ENCODE measurements around the gene SCUBE1. TPM values are rescaled to one million over a fixed set of nuclear protein-coding genes. Genes with fewer than 3 reads are reported as not detected.

The SCUBE1 gene
- total and polyA plus RNA-seq, 10 of the 15 experiments (the other 5 are each of a cell fraction or from before 2014, with no cell fraction given) = not detected

DNA sequence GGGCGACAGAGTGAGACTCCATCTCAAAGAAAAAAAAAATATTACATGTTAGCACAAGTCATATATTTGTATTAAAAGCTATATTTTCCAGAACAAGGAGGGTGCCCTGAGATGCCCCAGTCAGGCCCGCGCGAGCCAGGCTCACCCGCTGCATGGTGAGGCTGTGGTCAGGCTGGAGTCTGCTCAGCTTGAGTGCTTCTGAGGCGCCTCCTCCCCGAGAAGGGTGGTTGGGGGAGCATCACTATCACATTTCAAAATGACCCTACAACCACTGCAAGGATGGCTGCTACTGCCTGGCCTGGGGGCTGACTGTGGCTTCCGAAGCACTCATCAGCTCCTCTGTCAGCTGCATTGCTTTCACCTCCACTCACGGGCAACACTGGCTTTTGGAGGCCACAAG is 77.1 kb downstream of the SCUBE1 start:
- Histone ChIP-seq H3K36me3 (ENCODE audit: control insufficient read depth in 2 of 2, insufficient read depth in 2 of 2, low read length in 1 of 2) (no peaks in the 10 kb centered on the region), H3K79me2 (ENCODE audit: control insufficient read depth, insufficient read depth, low read length) (no peaks in the 10 kb centered on the region), H4K20me1 (ENCODE audit: control insufficient read depth, insufficient read depth) (no peaks in the 10 kb centered on the region), H3K4me1 (ENCODE audit: control insufficient read depth, insufficient read depth, low read length) (peaks cover 36% of the 10 kb centered on the region), H3K9me3 (replicated peaks; ENCODE audit: control insufficient read depth, insufficient read depth, low read length) (no peaks in the 10 kb centered on the region), H3K27me3 (replicated peaks in 1 of 2; ENCODE audit: control insufficient read depth in 2 of 2, insufficient read depth in 2 of 2, low read length in 1 of 2) (peaks cover 2 to 4% of the 10 kb centered on the region in 2 experiments; a peak in 3 of 4 replicates), H3K27ac (ENCODE audit: control insufficient read depth, insufficient read depth) (no peak overlapping the region), H3K4me2 (ENCODE audit: control insufficient read depth, insufficient read depth) (no peak overlapping the region), H3K9ac (ENCODE audit: control insufficient read depth, insufficient read depth, low read length) (no peak overlapping the region), H3K4me3 (no peak overlapping the region), H2AFZ (ENCODE audit: control insufficient read depth, low read depth, low read length) (no peak overlapping the region)
- BruUV-seq (replicated peaks) = no TSS peak
- in situ Hi-C loops (cut with MboI) = no loop called here
- FAIRE-seq (no peak), DNase-seq (ENCODE audit: low read depth, low spot score) (no peak), ATAC-seq (no peak)
- TF ChIP-seq NFIC (IDR thresholded peaks at IDR 0.05; ENCODE audit: low read depth, low read length) = no peak
- no peak for TF ChIP-seq SPI1 (IDR thresholded peaks at IDR 0.05; ENCODE audit: borderline replicate concordance, insufficient read depth, low read depth, low read length)
- TF ChIP-seq BMI1 (IDR thresholded peaks at IDR 0.05; ENCODE audit: borderline replicate concordance) = no peak
- TF ChIP-seq NR2C1 (IDR thresholded peaks at IDR 0.05) = no peak
- ChIA-PET POLR2A (no interaction called here), RAD21 (ENCODE audit: unreplicated experiment) (interaction anchor here (0.8 kb wide), 1 partner anchor 34 kb away, joined by 3 read pairs; no protein-coding TSS in a partner anchor), CTCF (interaction anchor here (0.5 to 1.5 kb wide), 2 partner anchors 34 to 339 kb away, joined by 3 to 4 read pairs; no protein-coding TSS in a partner anchor), SMC1A (ENCODE audit: uncharacterized antibody, unreplicated experiment) (interaction anchor here (1.0 to 1.8 kb wide), 2 partner anchors 9 to 32 kb away, joined by 3 to 4 read pairs; no protein-coding TSS in a partner anchor)
- 65% methylated on average over 9 of the region's 9 CpGs for WGBS (ENCODE audit: insufficient coverage, insufficient replicate concordance, low lambda C conversion rate, missing lambda C conversion rate)
- intact Hi-C loops (cut with micrococcal nuclease; ENCODE audit: unreplicated experiment) = no loop called here

DNA sequence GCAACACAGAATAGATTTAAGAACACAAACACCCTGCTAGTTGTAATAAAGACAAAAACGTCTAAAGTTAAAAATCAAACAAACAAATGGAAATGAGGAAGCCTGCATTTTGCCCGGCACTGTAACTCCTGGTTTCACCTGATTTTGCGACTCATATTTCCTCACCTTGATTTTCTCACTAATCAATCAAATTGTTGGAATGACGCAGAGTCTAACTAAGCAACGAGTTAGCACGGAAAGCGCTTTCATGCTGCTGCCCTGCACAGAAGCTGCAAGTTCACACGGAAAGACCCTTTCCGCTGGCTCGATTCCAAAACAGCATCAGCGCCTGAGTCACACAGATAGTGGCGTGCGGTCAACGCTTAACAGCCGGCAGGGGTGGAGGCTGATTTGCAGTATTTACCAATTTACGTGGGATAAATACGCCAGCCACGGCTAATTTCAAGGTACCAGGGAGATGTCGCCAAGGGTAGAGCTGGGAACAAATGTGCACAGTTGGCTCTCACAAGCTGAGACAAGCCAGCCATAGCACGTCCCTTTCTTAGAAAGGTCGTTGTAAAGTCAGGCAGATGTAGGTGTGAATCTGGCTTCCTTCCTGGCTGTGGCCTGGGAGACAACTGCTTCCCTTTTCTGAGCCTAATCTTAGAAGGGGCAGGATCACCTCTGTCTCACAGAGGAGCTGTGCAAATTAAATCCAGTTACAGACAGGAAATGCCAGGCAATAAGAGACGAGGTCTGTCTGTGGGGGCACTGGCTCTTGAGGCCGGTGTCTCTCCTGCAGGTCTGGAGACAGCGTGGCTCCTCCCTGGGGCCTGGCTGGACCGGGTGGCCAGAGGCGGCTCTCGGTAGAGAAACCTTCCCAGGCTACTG is 79.3 kb downstream of the SCUBE1 start:
- Histone ChIP-seq H3K4me3 (peak overlapping the region; percentile 12; the same call in 1 of the 2 replicates), H3K27me3 (replicated peaks in 1 of 2; ENCODE audit: control insufficient read depth in 2 of 2, insufficient read depth in 2 of 2, low read length in 1 of 2) (peaks cover 2 to 4% of the 10 kb centered on the region in 2 experiments; a peak in 3 of 4 replicates), H3K9me3 (replicated peaks; ENCODE audit: control insufficient read depth, insufficient read depth, low read length) (no peaks in the 10 kb centered on the region), H3K9ac (ENCODE audit: control insufficient read depth, insufficient read depth, low read length) (peak overlapping the region; percentile 24), H2AFZ (ENCODE audit: control insufficient read depth, low read depth, low read length) (peak overlapping the region; percentile 89), H3K4me2 (ENCODE audit: control insufficient read depth, insufficient read depth) (peak overlapping the region; percentile 96), H3K79me2 (ENCODE audit: control insufficient read depth, insufficient read depth, low read length) (no peaks in the 10 kb centered on the region), H3K4me1 (ENCODE audit: control insufficient read depth, insufficient read depth, low read length) (peaks cover 29% of the 10 kb centered on the region), H4K20me1 (ENCODE audit: control insufficient read depth, insufficient read depth) (no peaks in the 10 kb centered on the region), H3K36me3 (ENCODE audit: control insufficient read depth in 2 of 2, insufficient read depth in 2 of 2, low read length in 1 of 2) (no peaks in the 10 kb centered on the region), H3K27ac (ENCODE audit: control insufficient read depth, insufficient read depth) (peak overlapping the region; percentile 77)
- FAIRE-seq = peak; percentile 96
- in situ Hi-C loops (cut with MboI) (no loop called here), intact Hi-C loops (cut with micrococcal nuclease; ENCODE audit: unreplicated experiment) (no loop called here)
- SMC1A ChIA-PET (ENCODE audit: uncharacterized antibody, unreplicated experiment) = interaction anchor here (0.9 to 1.6 kb wide), 2 partner anchors 16 to 82 kb away, joined by 3 to 4 read pairs; no protein-coding TSS in a partner anchor
- POLR2A ChIA-PET = no interaction called here
- peak; percentile 87 for ATAC-seq
- CTCF ChIA-PET = interaction anchor here (0.7 to 2.3 kb wide), 7 partner anchors 9 to 124 kb away, joined by 3 to 16 read pairs (median 3); no protein-coding TSS in a partner anchor
- RAD21 ChIA-PET (ENCODE audit: unreplicated experiment) = interaction anchor here (1.2 kb wide), 1 partner anchor 82 kb away, joined by 3 read pairs; no protein-coding TSS in a partner anchor
- 5% methylated on average over 27 of the region's 27 CpGs for WGBS (ENCODE audit: insufficient coverage, insufficient replicate concordance, low lambda C conversion rate, missing lambda C conversion rate)
- no TSS peak for BruUV-seq (replicated peaks)
- peak; percentile 85 for DNase-seq (ENCODE audit: low read depth, low spot score)
- TF ChIP-seq, protein P1, sequence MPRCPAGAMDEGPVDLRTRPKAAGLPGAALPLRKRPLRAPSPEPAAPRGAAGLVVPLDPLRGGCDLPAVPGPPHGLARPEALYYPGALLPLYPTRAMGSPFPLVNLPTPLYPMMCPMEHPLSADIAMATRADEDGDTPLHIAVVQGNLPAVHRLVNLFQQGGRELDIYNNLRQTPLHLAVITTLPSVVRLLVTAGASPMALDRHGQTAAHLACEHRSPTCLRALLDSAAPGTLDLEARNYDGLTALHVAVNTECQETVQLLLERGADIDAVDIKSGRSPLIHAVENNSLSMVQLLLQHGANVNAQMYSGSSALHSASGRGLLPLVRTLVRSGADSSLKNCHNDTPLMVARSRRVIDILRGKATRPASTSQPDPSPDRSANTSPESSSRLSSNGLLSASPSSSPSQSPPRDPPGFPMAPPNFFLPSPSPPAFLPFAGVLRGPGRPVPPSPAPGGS (IDR thresholded peaks at IDR 0.05; ENCODE audit: borderline replicate concordance, insufficient read depth, low read depth, low read length, poor library complexity, severe bottlenecking) = peak; percentile 25
- 0 out of 2 replicates have a peak, but pooled peaks have one; percentile 22 for TF ChIP-seq MYB (IDR thresholded peaks at IDR 0.05; ENCODE audit: borderline replicate concordance, low read depth, low read length)
- TF ChIP-seq, protein P2, sequence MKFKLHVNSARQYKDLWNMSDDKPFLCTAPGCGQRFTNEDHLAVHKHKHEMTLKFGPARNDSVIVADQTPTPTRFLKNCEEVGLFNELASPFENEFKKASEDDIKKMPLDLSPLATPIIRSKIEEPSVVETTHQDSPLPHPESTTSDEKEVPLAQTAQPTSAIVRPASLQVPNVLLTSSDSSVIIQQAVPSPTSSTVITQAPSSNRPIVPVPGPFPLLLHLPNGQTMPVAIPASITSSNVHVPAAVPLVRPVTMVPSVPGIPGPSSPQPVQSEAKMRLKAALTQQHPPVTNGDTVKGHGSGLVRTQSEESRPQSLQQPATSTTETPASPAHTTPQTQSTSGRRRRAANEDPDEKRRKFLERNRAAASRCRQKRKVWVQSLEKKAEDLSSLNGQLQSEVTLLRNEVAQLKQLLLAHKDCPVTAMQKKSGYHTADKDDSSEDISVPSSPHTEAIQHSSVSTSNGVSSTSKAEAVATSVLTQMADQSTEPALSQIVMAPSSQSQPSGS (IDR thresholded peaks at IDR 0.05; ENCODE audit: low read length) = peak; percentile 70
- TF ChIP-seq, protein P3, sequence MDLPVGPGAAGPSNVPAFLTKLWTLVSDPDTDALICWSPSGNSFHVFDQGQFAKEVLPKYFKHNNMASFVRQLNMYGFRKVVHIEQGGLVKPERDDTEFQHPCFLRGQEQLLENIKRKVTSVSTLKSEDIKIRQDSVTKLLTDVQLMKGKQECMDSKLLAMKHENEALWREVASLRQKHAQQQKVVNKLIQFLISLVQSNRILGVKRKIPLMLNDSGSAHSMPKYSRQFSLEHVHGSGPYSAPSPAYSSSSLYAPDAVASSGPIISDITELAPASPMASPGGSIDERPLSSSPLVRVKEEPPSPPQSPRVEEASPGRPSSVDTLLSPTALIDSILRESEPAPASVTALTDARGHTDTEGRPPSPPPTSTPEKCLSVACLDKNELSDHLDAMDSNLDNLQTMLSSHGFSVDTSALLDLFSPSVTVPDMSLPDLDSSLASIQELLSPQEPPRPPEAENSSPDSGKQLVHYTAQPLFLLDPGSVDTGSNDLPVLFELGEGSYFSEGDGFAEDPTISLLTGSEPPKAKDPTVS (IDR thresholded peaks at IDR 0.05; ENCODE audit: low read depth, low read length) = no peak
- TF ChIP-seq SUPT20H (IDR thresholded peaks at IDR 0.05; ENCODE audit: borderline replicate concordance, control insufficient read depth, low read depth, low read length) = no peak
- TF ChIP-seq EED (IDR thresholded peaks at IDR 0.05; ENCODE audit: low read depth) = peak; percentile 87

Data from GM12878 (cell line).